NT2/D1 (cell line): ENCODE measurements around the gene TENM4.

ENCODE experiments used
- SUZ12 ChIP-seq: IDR thresholded peaks from 2 replicates; pipeline ENCODE4 v1.6.1; 2011; ENCODE audit not compliant: insufficient read length, insufficient read depth; ENCODE audit errors: extremely low read depth
- YY1 ChIP-seq: IDR thresholded peaks from 2 replicates; pipeline ENCODE4 v1.6.1; 2011; ENCODE audit not compliant: insufficient read length, insufficient read depth
- ZNF274 ChIP-seq: IDR thresholded peaks from 2 replicates; pipeline ENCODE4 v1.6.1; 2011; ENCODE audit warnings: mild to moderate bottlenecking, low read depth, low read length

GRCh38 chr11:79422866-79423265 is 18.0 kb downstream of the TENM4 start:
- TF ChIP-seq SUZ12 = no peak
- no peak for TF ChIP-seq YY1
- TF ChIP-seq ZNF274 = no peak
